Activated CD4-positive, alpha-beta T cell treated with anti-CD3 and anti-CD28 coated beads, Interleukin-2, amount 50 U/mL, for 1 hour (primary cell): Measurements from ENCODE around the gene METTL24.
"Not testable (repeated sequence)": the region's sequence is repeated elsewhere in the genome, so short reads cannot be mapped to it uniquely, and the experiment has no call there.

ENCODE experiments used
- DNase-seq: peaks from one replicate; pipeline ENCODE4 v3.0.0-alpha.2; 2020

METTL24 gene

GRCh38 chr6:110359556-110359955, 1.4 kb upstream of the METTL24 start:
- no peak for DNase-seq

GRCh38 chr6:110358553-110359160, 508 bp upstream of the METTL24 start:
- no peak for DNase-seq

- DNase-seq, result no peak
Observed at GRCh38 chr6:110357298-110357663, 868 bp downstream of the METTL24 start.

DNA sequence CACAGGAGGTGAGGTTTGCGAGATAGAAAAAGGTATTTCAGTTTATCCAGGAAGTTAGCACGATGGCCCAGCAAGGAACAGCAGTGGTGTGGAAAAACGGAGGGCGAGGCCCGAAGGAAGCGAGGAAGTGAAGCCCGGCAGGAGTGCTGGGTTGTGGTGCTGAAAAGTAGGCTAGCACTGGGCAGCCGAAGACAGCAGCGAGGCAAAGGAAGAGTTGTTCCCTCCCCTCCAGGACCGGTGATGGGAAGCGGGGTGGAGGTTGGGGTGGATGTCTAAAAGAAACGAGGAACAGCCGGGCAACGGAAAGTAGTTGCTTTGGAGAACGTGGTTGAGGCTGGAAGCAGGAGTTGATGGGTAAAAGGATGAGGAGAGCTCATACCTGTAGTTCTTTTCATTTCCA, 1.4 kb downstream of the METTL24 start:
- DNase-seq, result no peak

GRCh38 chr6:110355727-110356126, 2.4 kb downstream of the METTL24 start:
- DNase-seq, result no peak

DNA sequence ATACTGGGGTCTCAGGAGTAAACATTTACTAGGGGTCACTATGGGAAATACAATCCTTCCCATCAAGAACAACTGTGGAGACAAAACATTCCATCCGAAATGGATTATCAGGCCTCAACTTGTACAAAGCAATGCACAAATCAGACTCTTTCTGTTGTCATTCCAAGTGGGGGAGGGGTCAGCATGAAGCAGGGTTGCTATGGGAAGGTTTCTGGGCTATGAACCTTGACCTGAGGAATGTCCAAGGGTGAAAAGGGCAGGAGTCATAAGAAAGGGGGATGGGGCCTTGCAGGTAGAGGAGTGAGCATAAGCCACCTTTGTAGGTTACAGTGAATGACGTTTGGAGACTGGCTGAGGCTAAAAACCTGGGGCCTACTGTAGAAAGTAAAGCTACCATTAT, 3.1 kb downstream of the METTL24 start:
- DNase-seq, result no peak

GRCh38 chr6:110354153-110354552, 4.0 kb downstream of the METTL24 start:
- no peak for DNase-seq

- DNase-seq, result no peak
Observed at GRCh38 chr6:110353457-110354001, 4.6 kb downstream of the METTL24 start.

- DNase-seq, result no peak
Observed at GRCh38 chr6:110352563-110353262, 5.4 kb downstream of the METTL24 start.

GRCh38 chr6:110351986-110352385, 6.2 kb downstream of the METTL24 start:
- DNase-seq, result no peak

DNA sequence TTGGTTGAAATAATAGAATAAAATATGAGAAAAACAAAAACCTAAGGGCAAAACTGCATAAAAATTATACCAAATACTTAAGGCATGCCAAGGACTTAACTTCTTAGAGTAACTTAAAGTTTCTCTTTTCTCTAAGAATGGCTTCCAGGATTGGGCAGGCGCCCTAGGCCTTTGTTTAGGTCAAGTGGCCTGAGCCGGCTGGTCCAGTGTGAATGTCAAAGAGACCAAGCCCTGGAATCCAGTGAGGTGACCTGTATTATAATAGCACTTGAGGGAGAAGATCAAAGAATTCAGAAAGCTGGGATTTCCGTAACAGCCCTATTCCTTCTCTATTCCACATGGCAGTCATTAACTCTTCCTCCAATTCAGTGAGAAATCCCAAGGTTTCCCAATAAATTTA, 6.6 kb downstream of the METTL24 start:
- DNase-seq, result no peak

DNA sequence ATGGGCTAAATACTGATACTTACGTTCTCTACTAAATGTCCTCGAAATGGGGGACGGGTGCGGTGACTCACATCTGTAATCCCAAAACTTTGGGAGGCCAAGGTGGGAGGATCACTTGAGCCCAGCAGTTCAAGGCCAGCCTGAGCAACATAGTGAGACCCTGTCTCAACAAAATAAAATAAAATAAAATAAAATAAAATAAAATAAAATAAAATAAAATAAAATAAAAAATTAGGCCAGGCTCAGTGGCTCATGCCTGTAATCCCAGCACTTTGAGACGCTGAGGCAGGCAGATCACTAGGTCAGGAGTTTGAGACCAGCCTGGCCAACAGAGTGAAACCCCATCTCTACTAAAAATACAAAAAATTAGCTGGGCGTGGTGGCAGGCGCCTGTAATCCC, 7.6 kb downstream of the METTL24 start:
- DNase-seq, result not testable (repeated sequence)

DNA sequence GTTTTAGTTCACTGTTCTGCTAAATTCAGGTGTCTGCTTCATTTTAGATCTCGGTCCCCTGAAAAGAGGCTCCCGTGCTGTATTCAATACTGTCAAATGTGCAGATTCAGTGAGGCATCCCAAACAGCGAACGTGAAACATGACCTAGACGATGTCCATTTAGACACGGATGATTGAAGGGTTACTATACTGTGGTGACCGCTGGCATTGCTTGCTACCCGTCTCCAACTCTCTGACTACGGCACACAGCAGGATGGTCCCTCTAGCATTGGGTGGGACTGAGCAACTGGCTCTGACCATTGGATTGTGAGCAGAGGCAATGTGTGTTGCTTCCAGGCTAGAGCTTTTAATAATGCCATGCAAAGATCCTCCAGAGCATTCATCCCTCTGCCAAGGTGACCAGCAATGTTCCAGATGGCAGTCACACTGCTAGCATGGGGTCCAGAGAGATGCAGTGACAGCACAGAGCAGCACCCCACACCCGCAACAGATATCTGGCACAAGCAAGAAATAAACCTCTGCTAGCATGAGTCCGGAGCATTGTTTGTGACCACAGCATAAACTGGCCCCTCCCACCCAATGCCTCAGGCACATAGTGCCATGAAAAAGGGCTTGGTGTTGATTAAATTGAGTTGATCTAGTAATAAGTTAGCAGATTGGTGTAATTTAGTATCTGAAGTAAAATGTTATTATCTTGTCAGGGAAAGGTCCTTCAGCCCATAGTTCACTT, 9.0 kb downstream of the METTL24 start:
- no peak for DNase-seq

GRCh38 chr6:110345025-110345424, 13.1 kb downstream of the METTL24 start:
- no peak for DNase-seq

DNA sequence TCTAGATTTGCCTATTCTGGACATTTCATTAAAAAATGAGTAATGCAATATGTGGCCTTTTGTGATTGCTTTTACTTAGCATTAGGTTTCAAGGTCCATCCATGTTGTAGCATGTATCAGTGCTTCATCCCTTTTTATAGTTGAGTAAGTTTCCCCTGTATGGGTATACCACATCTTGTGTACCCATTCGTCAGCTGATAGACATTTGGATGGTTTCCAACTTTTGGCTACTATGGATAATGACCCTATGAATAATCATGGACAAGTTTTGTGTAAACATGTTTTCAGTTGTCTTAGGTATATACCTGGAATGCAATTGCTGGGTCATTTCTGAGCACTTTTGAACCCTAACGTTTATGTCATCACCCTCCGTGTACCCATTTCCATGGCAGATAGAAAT, 15.4 kb downstream of the METTL24 start:
- no peak for DNase-seq

GRCh38 chr6:110341663-110342596, 16.2 kb downstream of the METTL24 start:
- no peak for DNase-seq

DNA sequence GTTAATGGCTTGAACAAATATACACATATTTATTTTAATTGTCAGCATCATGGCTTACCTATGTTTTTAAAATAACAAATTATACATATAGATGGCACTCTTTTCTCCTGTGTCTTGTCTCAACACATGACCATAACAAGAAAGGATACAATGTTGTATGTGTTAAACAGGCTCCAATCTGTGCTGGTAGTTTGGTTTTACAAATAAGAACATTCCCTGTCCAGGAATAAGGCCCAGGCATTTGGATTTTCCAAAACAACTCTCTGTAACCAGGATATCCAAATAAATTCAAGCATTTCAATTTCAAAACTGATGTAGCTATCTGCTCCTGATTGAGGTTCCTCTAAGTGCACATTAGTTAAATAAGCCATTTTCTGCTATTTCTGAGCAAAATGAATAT, 17.1 kb downstream of the METTL24 start:
- no peak for DNase-seq

DNA sequence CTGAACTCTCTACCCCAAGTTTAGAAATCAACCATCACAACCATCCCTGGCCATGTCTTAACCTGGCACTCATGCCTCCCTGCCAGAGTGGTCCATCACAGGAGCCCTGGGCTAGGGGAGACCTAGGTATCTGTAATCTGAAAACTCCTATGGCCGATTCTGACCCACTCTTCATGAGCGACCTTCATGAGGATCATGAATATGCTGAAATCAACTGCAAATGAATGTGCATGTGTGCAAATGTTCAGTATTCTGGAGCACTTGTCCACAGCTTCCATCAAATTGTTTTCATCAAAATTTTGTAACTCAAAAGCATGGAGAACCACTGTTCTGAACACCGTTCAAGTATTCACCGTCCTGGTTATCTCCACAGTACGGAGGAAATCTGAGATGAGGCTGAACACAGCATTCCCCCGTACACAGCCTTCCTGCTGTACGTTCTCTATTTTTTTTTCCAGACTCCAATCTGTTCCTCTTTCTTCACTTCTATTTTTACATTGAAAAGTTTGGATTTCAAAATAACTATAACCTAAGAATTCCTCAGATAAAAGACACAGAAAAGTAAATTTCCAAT, 17.7 kb downstream of the METTL24 start:
- no peak for DNase-seq

DNA sequence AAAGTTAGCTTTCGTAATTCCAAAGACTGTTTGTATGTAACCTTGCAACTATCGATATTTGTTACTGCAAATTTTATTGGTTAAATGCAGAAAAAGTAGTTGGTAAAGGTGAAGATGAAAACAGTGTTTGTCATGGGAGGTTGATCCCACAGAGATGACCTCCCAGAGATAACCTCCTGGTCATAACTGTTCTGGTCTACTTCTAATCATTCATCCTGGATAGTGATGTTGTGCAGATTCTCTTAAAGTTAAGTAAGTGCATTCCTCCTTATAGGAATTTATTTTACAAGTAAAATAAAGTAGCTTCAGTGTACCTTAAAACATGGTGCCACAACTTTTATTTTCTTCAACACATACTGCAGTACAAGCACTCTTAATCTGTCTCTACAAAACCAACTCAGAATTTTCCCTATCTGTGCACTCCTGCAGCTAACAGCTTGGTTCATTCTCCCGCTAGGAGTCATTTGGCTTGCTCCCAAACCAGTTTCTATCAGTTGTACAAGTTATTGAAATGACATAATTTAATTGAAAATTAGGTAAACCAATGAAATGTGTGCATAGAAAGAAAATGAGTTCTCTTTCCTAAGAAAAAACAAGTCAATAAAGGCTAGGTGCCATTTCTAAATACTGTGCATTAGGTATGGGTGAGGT, 19.2 kb downstream of the METTL24 start:
- no peak for DNase-seq

GRCh38 chr6:110337486-110337885, 20.7 kb downstream of the METTL24 start:
- no peak for DNase-seq

GRCh38 chr6:110334423-110335180, 23.5 kb downstream of the METTL24 start:
- no peak for DNase-seq
